SK-N-MC (cell line): ENCODE measurements around the gene SDK1.

Experiments used
- EZH2 ChIP-seq: fragments of 200-600 bp; sonication (generic); IDR thresholded peaks from one replicate; pipeline ENCODE4 v1.6.1; 2017; ENCODE audit warnings: antibody characterized with exemption
- POLR2AphosphoS5 ChIP-seq: IDR thresholded peaks from 2 replicates; pipeline ENCODE4 v1.6.1; 2012; ENCODE audit warnings: mild to moderate bottlenecking, low read depth, low read length, borderline replicate concordance

GRCh38 chr7:4024133-4024532, 723.1 kb downstream of the SDK1 start:
- no peak for TF ChIP-seq POLR2AphosphoS5
- no peak for TF ChIP-seq EZH2
